Measurements from ENCODE around the gene DEXI. TPM values are rescaled to one million over a fixed set of nuclear protein-coding genes. Genes with fewer than 3 reads are reported as not detected.

DEXI gene
- total RNA-seq, 1 experiment from 2014 or later: 27.0 TPM

DNA sequence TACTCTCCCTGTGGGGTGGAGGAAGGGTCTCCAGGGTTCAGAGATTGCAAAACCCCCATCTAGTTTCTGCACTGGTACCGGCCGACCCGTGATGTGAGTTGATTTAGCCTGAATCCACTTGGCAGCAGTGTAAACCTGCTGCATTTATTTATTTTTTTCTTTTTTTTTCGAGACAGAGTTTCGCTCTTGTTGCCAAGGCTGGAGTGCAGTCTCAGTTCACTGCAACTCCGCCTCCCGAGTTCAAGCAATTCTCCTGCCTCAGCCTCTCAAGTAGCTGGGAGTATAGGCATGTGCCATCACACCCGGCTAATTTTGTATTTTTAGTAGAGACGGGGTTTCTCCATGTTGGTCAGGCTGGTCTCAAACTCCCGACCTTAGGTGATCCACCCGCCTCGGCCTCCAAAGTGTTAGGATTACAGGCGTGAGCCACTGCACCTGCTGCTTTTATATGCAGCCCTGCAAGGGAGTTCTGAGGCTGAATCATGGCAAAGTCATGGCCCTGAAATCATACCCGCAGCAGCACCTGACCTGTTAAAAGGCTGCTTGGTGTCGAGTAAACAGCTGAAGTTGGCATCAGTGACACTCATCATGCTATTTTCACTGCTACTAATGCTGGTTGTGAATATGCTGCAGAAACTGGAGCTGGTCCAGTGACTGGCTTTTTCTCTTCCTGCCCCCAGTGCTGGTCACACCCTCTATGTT, 21.4 kb downstream of the DEXI start:
- peak in 1 of 2 experiments; percentile 25 for DNase-seq
- Histone ChIP-seq H3K9me3 (replicated peaks) (no peaks in the 10 kb centered on the region), H3K4me1 (no peaks in the 10 kb centered on the region), H3K4me3 (no peak overlapping the region), H3K36me3 (no peaks in the 10 kb centered on the region), H3K27ac (no peak overlapping the region), H3K27me3 (peaks cover 8% of the 10 kb centered on the region)

- Histone ChIP-seq H3K9me3 (replicated peaks) (no peaks in the 10 kb centered on the region), H3K4me3 (no peak overlapping the region), H3K27me3 (peaks cover 8% of the 10 kb centered on the region), H3K4me1 (no peaks in the 10 kb centered on the region), H3K36me3 (no peaks in the 10 kb centered on the region), H3K27ac (no peak overlapping the region)
- no peak for DNase-seq
Observed at GRCh38 chr16:10919003-10919351, 23.3 kb downstream of the DEXI start.

GRCh38 chr16:10918294-10919002, 23.8 kb downstream of the DEXI start:
- Histone ChIP-seq H3K4me3 (no peak overlapping the region), H3K27me3 (peaks cover 8% of the 10 kb centered on the region), H3K4me1 (no peaks in the 10 kb centered on the region), H3K9me3 (replicated peaks) (no peaks in the 10 kb centered on the region), H3K36me3 (no peaks in the 10 kb centered on the region), H3K27ac (no peak overlapping the region)
- DNase-seq: peak; percentile 78 to 90

DNA sequence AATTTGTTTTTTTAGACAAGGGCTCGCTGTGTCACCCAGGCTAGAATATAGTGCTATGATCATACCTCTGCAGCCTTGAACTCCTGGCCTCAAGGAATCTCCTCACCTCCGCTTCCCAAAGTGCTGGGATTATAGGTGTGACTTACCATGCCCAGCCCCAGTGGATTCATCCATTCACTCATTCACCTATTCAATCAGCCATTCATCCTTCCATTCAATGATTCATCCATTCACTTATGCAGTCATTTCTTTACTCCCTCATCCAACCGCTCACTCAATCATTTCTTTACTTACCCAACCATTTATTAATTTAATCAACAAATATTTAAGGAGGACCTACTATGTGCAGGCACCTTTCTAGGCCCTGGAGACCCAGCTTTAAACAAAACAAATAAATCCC, 25.7 kb downstream of the DEXI start:
- H3K27me3 ChIP-seq: peaks cover 10% of the 10 kb centered on the region
- H3K27ac ChIP-seq: no peak overlapping the region
- H3K4me3 ChIP-seq: no peak overlapping the region
- H3K4me1 ChIP-seq: no peaks in the 10 kb centered on the region
- H3K36me3 ChIP-seq: no peaks in the 10 kb centered on the region
- no peaks in the 10 kb centered on the region for H3K9me3 ChIP-seq (replicated peaks)
- DNase-seq: no peak

DNA sequence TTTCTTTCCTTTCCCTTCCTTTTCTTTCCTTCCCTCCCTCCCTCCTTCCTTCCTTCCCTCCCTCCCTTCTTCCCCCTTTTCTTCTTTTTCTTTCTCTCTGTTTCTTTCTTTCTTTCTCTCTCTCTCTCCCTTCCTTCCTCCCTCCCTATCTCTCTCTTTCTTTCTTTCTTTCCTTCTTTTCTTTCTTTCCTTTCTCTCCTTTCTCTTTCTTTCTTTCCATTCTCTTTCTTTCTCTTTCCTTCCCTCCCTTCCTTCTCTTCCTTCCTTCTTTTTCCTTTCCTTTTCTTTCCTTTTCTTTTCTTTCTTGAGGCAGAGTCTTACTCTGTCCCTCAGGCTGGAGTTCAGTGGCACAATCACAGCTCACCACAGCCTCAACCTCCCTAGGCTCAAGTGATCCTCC, 31.0 kb downstream of the DEXI start:
- Histone ChIP-seq H3K36me3 (no peaks in the 10 kb centered on the region), H3K4me3 (no peak overlapping the region), H3K4me1 (no peaks in the 10 kb centered on the region), H3K9me3 (replicated peaks) (no peaks in the 10 kb centered on the region), H3K27ac (no peak overlapping the region), H3K27me3 (peaks cover 3% of the 10 kb centered on the region; the same call in 1 of the 2 replicates)
- DNase-seq: no peak

GRCh38 chr16:10907757-10908045, 34.6 kb downstream of the DEXI start:
- Histone ChIP-seq H3K9me3 (replicated peaks) (peaks cover 7% of the 10 kb centered on the region; the same call in 1 of the 2 replicates), H3K27me3 (0 out of 2 replicates have a peak, but pooled peaks cover 1% of the 10 kb centered on the region), H3K4me1 (no peaks in the 10 kb centered on the region), H3K4me3 (no peak overlapping the region), H3K36me3 (no peaks in the 10 kb centered on the region), H3K27ac (no peak overlapping the region)
- no peak for DNase-seq

- Histone ChIP-seq H3K36me3 (no peaks in the 10 kb centered on the region), H3K27me3 (no peaks in the 10 kb centered on the region), H3K9me3 (replicated peaks) (peaks cover 7% of the 10 kb centered on the region; the same call in 1 of the 2 replicates), H3K4me3 (no peak overlapping the region), H3K4me1 (no peaks in the 10 kb centered on the region), H3K27ac (no peak overlapping the region)
- DNase-seq: no peak
Observed at GRCh38 chr16:10906914-10907756, 35.1 kb downstream of the DEXI start.

- no peaks in the 10 kb centered on the region for H3K27me3 ChIP-seq
- DNase-seq: no peak
- H3K36me3 ChIP-seq: no peaks in the 10 kb centered on the region
- no peak overlapping the region for H3K4me3 ChIP-seq
- no peaks in the 10 kb centered on the region for H3K4me1 ChIP-seq
- no peak overlapping the region for H3K27ac ChIP-seq
- peaks cover 7% of the 10 kb centered on the region; the same call in 1 of the 2 replicates for H3K9me3 ChIP-seq (replicated peaks)
Observed at GRCh38 chr16:10906482-10906881, 35.8 kb downstream of the DEXI start.

- no peak for DNase-seq
- Histone ChIP-seq H3K27me3 (no peaks in the 10 kb centered on the region), H3K36me3 (no peaks in the 10 kb centered on the region), H3K27ac (no peak overlapping the region), H3K4me1 (no peaks in the 10 kb centered on the region), H3K4me3 (no peak overlapping the region), H3K9me3 (replicated peaks) (peaks cover 7% of the 10 kb centered on the region; the same call in 1 of the 2 replicates)
Observed at GRCh38 chr16:10902999-10903398, 39.3 kb downstream of the DEXI start.

DNA sequence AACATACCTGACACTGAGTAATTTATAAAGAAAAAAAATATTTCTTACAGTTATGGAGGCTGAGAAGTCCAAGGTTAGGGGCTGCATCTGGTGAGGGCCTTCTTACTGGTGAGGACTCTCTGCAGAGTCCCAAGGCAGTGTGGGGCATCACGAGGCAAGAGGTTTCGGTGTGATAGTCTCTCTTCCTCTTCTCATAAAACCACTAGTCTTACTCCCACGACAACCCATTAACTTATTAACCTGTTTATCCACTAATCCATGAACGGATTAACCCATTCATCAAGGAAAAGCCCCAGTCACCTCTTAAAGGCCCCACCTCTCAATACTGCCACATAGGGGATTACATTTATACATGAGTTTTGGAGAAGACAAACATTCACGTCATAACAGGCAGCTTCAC, 45.1 kb downstream of the DEXI start:
- no peaks in the 10 kb centered on the region for H3K4me1 ChIP-seq
- no peaks in the 10 kb centered on the region for H3K36me3 ChIP-seq
- H3K27ac ChIP-seq: no peak overlapping the region
- H3K4me3 ChIP-seq: no peak overlapping the region
- no peak for DNase-seq
- H3K27me3 ChIP-seq: no peaks in the 10 kb centered on the region
- no peaks in the 10 kb centered on the region for H3K9me3 ChIP-seq (replicated peaks)

GRCh38 chr16:10896723-10897122, 45.5 kb downstream of the DEXI start:
- DNase-seq: no peak
- H3K27me3 ChIP-seq: no peaks in the 10 kb centered on the region
- no peaks in the 10 kb centered on the region for H3K9me3 ChIP-seq (replicated peaks)

GRCh38 chr16:10896165-10896564, 46.1 kb downstream of the DEXI start:
- Histone ChIP-seq H3K9me3 (replicated peaks) (no peaks in the 10 kb centered on the region), H3K27me3 (no peaks in the 10 kb centered on the region), H3K4me3 (no peak overlapping the region), H3K36me3 (no peaks in the 10 kb centered on the region), H3K27ac (no peak overlapping the region), H3K4me1 (no peaks in the 10 kb centered on the region)
- no peak for DNase-seq

More at GRCh38 chr16:10896723-10897122, 45.5 kb downstream of the DEXI start:
- Histone ChIP-seq H3K27ac (no peak overlapping the region), H3K36me3 (no peaks in the 10 kb centered on the region), H3K4me1 (no peaks in the 10 kb centered on the region), H3K4me3 (no peak overlapping the region)

DNA sequence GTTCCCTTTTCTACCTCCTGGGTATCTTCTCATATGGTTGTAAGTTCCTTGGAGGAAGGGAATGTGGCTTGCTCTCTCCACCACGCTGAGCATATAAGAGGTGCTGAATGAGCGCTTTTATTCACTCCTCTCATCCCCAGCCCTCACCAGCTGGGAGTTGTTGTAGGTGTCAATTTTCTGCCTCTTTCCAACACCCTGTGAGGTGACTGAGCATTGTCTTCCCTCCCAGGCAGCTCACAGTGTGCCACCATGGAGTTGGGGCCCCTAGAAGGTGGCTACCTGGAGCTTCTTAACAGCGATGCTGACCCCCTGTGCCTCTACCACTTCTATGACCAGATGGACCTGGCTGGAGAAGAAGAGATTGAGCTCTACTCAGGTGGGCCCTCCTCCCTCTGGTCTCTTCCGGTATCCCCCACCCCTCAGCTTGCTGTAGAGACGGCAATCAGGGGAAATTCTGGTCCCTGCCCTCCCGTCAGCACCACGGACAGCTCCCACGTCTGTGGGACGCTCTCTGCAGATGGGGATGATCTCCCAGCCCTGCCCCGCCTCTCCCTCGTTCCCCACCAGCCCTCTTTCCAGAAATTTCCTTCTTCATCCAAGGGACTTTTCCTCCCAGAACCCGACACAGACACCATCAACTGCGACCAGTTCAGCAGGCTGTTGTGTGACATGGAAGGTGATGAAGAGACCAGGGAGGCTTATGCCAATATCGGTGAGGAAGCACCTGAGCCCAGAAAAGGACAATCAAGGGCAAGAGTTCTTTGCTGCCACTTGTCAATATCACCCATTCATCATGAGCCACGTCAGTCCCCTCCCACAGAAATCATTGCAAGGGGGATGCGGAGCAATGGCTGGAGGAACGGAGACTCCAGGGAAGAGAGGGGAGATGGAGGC, 47.0 kb downstream of the DEXI start:
- peak; percentile 47 to 73 for DNase-seq
- H3K9me3 ChIP-seq (replicated peaks): no peaks in the 10 kb centered on the region
- no peak overlapping the region for H3K4me3 ChIP-seq
- H3K27ac ChIP-seq: no peak overlapping the region
- no peaks in the 10 kb centered on the region for H3K36me3 ChIP-seq
- H3K4me1 ChIP-seq: no peaks in the 10 kb centered on the region
- H3K27me3 ChIP-seq: no peaks in the 10 kb centered on the region

- no peak for DNase-seq
- Histone ChIP-seq H3K4me3 (no peak overlapping the region), H3K27ac (no peak overlapping the region), H3K9me3 (replicated peaks) (no peaks in the 10 kb centered on the region), H3K36me3 (no peaks in the 10 kb centered on the region), H3K27me3 (no peaks in the 10 kb centered on the region; the same call in 1 of the 2 replicates), H3K4me1 (no peaks in the 10 kb centered on the region)
Observed at GRCh38 chr16:10892782-10893318, 49.4 kb downstream of the DEXI start.
